Effector memory CD4-positive, alpha-beta T cell (primary cell): ENCODE results near the gene TM4SF5.

ENCODE experiments used
- DNase-seq, 3 donors: peaks; one replicate each; pipeline ENCODE4 v3.0.0-alpha.2; 2020
- H3K27ac ChIP-seq: 2 replicates; pipeline ENCODE4 v1.7.0; 2013; ENCODE audit warnings: mild to moderate bottlenecking, low read length, moderate library complexity; ENCODE audit not compliant: insufficient read depth, poor library complexity, severe bottlenecking
- H3K27me3 ChIP-seq: replicated peaks from 2 replicates; pipeline ENCODE4 v1.7.0; 2013; ENCODE audit warnings: mild to moderate bottlenecking, low read length; ENCODE audit not compliant: insufficient read depth, control insufficient read depth, poor library complexity, severe bottlenecking
- H3K36me3 ChIP-seq: 2 replicates; pipeline ENCODE4 v1.7.0; 2013; ENCODE audit warnings: mild to moderate bottlenecking, low read length, moderate library complexity; ENCODE audit not compliant: control insufficient read depth, insufficient read depth
- H3K4me1 ChIP-seq: 2 replicates; pipeline ENCODE4 v1.7.0; 2013; ENCODE audit warnings: low read length, mild to moderate bottlenecking; ENCODE audit not compliant: control insufficient read depth, insufficient read depth, poor library complexity, severe bottlenecking
- H3K4me3 ChIP-seq: 2 replicates; pipeline ENCODE4 v1.7.0; 2013; ENCODE audit warnings: low read length, low read depth, mild to moderate bottlenecking; ENCODE audit not compliant: insufficient read depth, poor library complexity, severe bottlenecking
- H3K9me3 ChIP-seq: 2 replicates; pipeline ENCODE4 v1.7.0; 2013; ENCODE audit warnings: mild to moderate bottlenecking, low read length, moderate library complexity; ENCODE audit not compliant: control insufficient read depth

The TM4SF5 gene

GRCh38 chr17:4788159-4788806, 16.6 kb downstream of the TM4SF5 start:
- Histone ChIP-seq H3K9me3 (no peaks in the 10 kb centered on the region), H3K4me1 (peaks cover 20% of the 10 kb centered on the region), H3K36me3 (no peaks in the 10 kb centered on the region), H3K27ac (no peak overlapping the region), H3K27me3 (peaks cover 20% of the 10 kb centered on the region), H3K4me3 (no peak overlapping the region)
- no peak for DNase-seq

DNA sequence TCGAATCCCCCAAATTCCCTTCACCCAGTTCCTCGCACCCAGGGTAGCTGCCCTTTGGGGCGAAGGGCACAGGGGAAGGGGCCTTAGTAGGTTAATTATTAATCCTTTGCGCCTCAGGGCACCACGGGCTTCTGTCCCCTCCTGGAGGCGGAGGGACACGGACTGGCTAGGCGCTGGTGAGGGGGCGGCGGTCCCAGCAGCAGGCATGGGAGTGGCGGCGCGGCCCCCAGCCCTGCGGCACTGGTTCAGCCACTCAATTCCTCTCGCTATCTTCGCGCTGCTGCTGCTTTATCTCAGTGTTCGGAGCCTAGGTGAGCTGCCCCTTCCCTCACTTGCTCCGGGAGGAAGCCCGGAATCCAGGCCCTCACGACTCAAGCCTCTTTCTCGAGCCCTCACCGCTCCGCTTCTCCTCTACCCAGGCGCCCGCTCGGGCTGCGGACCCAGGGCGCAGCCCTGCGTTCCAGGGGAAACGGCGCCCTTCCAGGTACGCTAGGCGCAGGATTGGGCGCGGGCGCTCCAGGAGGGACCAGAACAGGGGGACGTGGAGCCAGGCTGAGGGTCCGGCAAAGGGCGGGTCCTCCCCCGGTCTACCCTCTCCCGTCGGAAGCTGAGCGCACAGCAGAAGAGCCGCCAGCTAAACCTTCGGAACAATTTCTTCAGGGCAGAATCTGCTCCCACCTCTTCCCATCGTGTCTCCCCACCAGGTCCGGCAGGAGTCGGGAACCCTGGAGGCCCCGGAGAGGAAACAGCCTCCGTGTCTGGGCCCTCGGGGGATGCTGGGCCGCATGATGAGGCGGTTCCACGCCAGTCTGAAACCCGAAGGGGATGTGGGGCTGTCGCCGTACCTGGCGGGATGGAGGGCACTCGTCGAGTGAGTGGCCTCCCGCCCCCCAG, 17.4 kb downstream of the TM4SF5 start, which contains the start of gene GLTPD2:
Gene GLTPD2, plus strand, starts transcription at position 158 of the 894 bp plus-strand sequence. Its CDS starts 48 bp downstream, at position 206.
- H3K9me3 ChIP-seq, result no peaks in the 10 kb centered on the region

GRCh38 chr17:4789701-4789950, 17.9 kb downstream of the TM4SF5 start:
- Histone ChIP-seq H3K27me3 (peaks cover 15% of the 10 kb centered on the region), H3K4me1 (peaks cover 20% of the 10 kb centered on the region), H3K4me3 (peak overlapping the region; percentile 62), H3K36me3 (no peaks in the 10 kb centered on the region), H3K27ac (peak overlapping the region; percentile 77), H3K9me3 (no peaks in the 10 kb centered on the region)
- DNase-seq, result no peak

More for the DNA sequence above, 17.4 kb downstream of the TM4SF5 start, which contains the start of gene GLTPD2:
- Histone ChIP-seq H3K27ac (peak within 1 kb of the TSS; percentile 77), H3K4me1 (peaks cover 20% of the 10 kb centered on the region), H3K4me3 (peak within 1 kb of the TSS; percentile 62), H3K36me3 (no peaks in the 10 kb centered on the region), H3K27me3 (peaks cover 15% of the 10 kb centered on the region)
- no peak for DNase-seq

DNA sequence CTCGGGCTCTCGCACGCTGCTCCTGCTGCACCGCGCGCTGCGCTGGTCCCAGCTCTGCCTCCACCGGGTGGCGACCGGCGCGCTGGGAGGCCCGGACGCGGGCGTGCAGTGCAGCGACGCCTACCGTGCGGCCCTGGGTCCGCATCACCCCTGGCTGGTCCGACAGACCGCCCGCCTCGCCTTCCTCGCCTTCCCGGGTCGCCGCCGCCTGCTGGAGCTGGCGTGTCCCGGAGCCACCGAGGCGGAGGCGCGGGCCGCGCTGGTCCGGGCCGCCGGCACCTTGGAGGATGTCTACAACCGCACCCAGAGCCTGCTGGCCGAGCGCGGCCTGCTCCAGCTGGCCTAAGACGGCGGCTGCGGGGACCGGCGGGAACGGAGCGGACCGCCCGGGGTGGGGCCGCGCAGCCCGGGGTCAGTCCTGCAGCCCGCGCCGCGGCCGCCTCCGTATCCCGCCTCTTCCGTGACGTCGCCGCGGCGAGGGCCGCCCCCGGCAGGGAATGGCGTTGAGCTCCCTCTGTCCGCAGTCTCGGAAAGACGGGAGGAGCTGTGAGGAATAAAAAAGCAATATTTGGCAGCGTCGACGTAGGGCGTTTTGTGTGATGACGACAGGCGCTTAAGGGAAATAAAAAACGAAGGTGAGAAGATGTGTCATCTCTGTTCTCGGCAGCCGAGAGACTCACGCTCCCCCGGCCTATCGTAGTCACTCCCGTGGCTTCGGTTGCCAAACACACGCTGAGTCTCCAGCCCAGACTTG, 18.4 kb downstream of the TM4SF5 start:
- no peaks in the 10 kb centered on the region for H3K36me3 ChIP-seq
- peak; percentile 59 to 68 (median 64) for DNase-seq
- peak overlapping the region; percentile 77 for H3K27ac ChIP-seq
- H3K27me3 ChIP-seq, result peaks cover 15% of the 10 kb centered on the region
- peak overlapping the region; percentile 62 for H3K4me3 ChIP-seq
- peaks cover 20% of the 10 kb centered on the region for H3K4me1 ChIP-seq
- H3K9me3 ChIP-seq, result no peaks in the 10 kb centered on the region

- H3K4me1 ChIP-seq, result peaks cover 16% of the 10 kb centered on the region
- peak overlapping the region; percentile 77 for H3K27ac ChIP-seq
- no peaks in the 10 kb centered on the region for H3K9me3 ChIP-seq
- H3K27me3 ChIP-seq, result peaks cover 11% of the 10 kb centered on the region
- peak overlapping the region; percentile 62 for H3K4me3 ChIP-seq
- no peaks in the 10 kb centered on the region for H3K36me3 ChIP-seq
- DNase-seq, result no peak
These were observed 19.0 kb downstream of the TM4SF5 start for GRCh38 chr17:4790705-4791088.

GRCh38 chr17:4795168-4795567, 23.5 kb downstream of the TM4SF5 start:
- Histone ChIP-seq H3K9me3 (no peaks in the 10 kb centered on the region), H3K4me1 (peaks cover 4% of the 10 kb centered on the region), H3K36me3 (peaks cover 17% of the 10 kb centered on the region), H3K27ac (no peak overlapping the region), H3K4me3 (no peak overlapping the region), H3K27me3 (no peaks in the 10 kb centered on the region)
- no peak for DNase-seq

GRCh38 chr17:4796552-4796920, 24.9 kb downstream of the TM4SF5 start:
- no peaks in the 10 kb centered on the region for H3K9me3 ChIP-seq
- H3K4me1 ChIP-seq, result no peaks in the 10 kb centered on the region
- peaks cover 17% of the 10 kb centered on the region for H3K36me3 ChIP-seq
- peak overlapping the region; percentile 68 for H3K4me3 ChIP-seq
- peak overlapping the region; percentile 74 for H3K27ac ChIP-seq
- H3K27me3 ChIP-seq, result no peaks in the 10 kb centered on the region
- no peak for DNase-seq

DNA sequence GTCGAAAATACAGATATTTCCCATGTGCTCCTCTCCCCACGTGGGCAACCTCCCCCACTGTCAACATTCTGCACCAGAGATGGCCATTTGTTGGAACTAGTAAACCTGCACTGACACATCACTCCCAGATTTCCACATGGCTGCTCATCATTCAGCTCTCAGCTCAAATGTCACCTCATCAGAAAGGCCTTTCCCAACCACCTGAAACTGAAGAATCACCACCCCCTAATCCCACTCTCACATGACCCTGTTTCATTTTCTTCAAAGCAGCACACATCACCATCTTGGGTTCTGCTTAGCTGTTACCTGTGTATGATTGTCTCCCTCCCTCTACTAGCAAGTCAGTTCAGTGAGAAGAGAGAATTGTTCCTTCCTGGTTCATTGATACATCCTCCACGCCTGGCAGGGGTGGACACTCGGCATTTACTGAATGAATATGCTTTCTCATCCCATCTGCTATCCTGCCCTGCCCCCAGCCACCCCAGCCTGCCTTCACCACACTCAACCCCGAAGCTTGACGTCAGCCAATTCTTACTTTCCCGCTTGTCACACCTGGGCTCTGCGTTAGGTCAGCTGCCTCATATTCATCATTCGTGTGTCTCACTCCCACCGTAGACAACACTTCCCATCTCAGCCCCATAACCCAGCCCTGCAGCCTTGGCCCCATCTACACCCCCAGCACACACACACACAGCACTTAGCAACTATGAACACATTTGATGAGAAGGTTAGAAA, 28.9 kb downstream of the TM4SF5 start:
- Histone ChIP-seq H3K4me3 (no peak overlapping the region), H3K9me3 (no peaks in the 10 kb centered on the region), H3K4me1 (no peaks in the 10 kb centered on the region), H3K36me3 (peaks cover 17% of the 10 kb centered on the region), H3K27ac (no peak overlapping the region), H3K27me3 (no peaks in the 10 kb centered on the region)
- DNase-seq, result no peak

- Histone ChIP-seq H3K27ac (no peak within 1 kb of the TSS), H3K4me3 (no peak within 1 kb of the TSS), H3K36me3 (peaks cover 17% of the 10 kb centered on the region), H3K9me3 (no peaks in the 10 kb centered on the region), H3K4me1 (no peaks in the 10 kb centered on the region), H3K27me3 (no peaks in the 10 kb centered on the region)
- no peak for DNase-seq
These were observed 30.5 kb downstream of the TM4SF5 start, which contains the start of gene C17orf114 for GRCh38 chr17:4802228-4802627. C17orf114 (minus strand) TSS chr17:4802328.
